ENCODE measurements around the gene PRR19.

The PRR19 gene

DNA sequence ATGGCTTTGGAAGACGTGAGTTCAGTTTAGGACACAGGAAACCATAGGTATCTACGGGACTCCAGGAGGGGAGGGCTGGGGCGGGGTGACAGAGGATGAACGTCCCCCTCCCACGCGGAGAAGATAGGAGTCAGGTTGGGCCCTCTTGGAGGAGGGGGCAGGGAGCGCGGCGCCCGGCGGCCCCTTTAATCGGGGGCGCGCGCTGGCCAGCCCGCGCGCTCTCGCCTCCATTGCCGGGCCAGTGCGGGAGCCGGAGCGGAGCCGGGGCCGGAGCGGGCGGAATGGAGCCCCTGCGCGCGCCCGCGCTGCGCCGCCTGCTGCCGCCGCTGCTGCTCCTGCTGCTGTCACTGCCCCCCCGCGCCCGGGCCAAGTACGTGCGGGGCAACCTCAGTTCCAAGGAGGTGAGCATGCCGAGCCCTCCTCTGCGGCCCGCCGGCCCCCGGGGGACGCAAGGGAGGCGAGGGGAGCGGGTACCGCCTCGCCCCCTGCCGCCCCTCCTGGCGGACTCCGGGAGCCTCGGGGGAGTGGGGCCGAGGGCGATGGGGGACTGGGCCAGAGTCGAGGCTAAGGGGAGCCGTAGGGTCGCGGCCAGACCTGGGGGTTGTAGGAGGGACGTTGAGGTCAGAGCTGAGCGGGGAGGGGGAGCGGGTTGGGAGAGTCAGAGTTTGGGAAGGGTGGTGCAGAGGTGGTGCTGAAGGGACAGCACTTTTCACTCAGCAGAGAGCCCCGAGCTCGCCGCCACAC lies 11.3 kb downstream of the PRR19 start, which contains the start of gene TMEM145:
Gene TMEM145, plus strand, starts transcription at position 214 of the 744 bp plus-strand sequence. Its CDS starts 68 bp downstream, at position 282.
- no peaks in the 10 kb centered on the region for H3K9me3 ChIP-seq (ENCODE audit: control insufficient read depth, insufficient read depth, low read length)
- H3K36me3 ChIP-seq (ENCODE audit: insufficient read depth, low read length) = no peaks in the 10 kb centered on the region
- no peaks in the 10 kb centered on the region for H3K4me1 ChIP-seq (ENCODE audit: insufficient read depth, low read length)
- peak within 1 kb of the TSS; percentile 88 for H3K9ac ChIP-seq (ENCODE audit: low read depth, low read length)

DNA sequence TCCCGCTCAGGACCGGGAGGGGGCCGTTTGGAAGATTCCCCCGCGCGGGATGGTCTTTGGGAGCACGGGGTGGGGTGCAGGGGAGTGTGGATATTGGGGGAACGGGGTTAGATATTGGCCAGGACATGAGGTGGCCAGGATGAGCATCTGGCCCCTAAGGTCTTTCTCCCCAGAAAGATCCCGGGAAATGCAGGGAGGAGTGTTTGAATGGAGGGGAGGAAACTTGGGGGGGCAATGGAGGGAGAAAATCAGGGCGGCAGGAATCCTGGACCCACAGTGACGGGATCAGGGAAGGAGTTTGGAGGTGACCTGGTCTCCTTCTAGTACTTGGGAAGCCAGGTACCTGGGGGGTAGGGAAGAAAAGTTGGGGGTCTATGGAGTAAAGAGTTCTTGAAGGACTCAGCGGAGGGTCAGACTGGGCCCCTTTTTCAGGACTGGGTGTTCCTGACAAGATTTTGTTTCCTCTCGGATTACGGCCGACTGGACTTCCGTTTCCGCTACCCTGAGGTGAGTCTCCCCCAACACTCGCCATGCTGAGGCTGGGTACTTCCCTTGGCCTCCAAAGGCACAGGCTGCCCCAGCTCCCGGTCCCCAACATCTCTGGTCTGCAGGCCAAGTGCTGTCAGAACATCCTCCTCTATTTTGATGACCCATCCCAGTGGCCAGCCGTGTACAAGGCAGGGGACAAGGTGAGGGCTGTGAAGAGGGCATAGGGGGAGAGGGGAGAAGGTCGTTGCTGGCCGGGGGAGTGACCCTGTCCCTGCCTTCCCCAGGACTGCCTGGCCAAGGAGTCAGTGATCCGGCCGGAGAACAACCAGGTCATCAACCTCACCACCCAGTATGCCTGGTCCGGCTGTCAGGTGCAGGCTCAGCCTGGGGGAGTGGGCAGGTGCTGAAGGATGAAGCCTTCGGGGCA lies 12.2 kb downstream of the PRR19 start:
- Histone ChIP-seq H3K9me3 (ENCODE audit: control insufficient read depth, insufficient read depth, low read length) (no peaks in the 10 kb centered on the region), H3K9ac (ENCODE audit: low read depth, low read length) (peak overlapping the region; percentile 88; the same call in 1 of the 2 replicates), H3K4me1 (ENCODE audit: insufficient read depth, low read length) (no peaks in the 10 kb centered on the region), H3K36me3 (ENCODE audit: insufficient read depth, low read length) (no peaks in the 10 kb centered on the region)

DNA sequence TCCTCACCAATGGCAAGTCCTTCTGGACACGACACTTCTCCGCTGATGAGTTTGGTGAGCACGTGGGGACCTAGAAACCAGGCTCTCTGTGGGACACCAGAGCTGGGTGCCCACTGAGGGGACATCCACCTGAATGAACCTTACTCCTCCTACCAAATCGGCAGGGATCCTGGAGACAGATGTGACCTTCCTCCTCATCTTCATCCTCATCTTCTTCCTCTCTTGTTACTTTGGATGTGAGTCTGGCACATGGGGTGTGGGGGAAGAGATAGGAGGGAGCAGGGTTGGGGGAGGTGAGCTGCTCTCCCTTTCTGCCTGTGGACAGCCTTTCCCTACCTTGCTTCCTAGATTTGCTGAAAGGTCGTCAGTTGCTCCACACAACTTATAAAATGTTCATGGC lies 13.1 kb downstream of the PRR19 start:
- no peaks in the 10 kb centered on the region for H3K36me3 ChIP-seq (ENCODE audit: insufficient read depth, low read length)

DNA sequence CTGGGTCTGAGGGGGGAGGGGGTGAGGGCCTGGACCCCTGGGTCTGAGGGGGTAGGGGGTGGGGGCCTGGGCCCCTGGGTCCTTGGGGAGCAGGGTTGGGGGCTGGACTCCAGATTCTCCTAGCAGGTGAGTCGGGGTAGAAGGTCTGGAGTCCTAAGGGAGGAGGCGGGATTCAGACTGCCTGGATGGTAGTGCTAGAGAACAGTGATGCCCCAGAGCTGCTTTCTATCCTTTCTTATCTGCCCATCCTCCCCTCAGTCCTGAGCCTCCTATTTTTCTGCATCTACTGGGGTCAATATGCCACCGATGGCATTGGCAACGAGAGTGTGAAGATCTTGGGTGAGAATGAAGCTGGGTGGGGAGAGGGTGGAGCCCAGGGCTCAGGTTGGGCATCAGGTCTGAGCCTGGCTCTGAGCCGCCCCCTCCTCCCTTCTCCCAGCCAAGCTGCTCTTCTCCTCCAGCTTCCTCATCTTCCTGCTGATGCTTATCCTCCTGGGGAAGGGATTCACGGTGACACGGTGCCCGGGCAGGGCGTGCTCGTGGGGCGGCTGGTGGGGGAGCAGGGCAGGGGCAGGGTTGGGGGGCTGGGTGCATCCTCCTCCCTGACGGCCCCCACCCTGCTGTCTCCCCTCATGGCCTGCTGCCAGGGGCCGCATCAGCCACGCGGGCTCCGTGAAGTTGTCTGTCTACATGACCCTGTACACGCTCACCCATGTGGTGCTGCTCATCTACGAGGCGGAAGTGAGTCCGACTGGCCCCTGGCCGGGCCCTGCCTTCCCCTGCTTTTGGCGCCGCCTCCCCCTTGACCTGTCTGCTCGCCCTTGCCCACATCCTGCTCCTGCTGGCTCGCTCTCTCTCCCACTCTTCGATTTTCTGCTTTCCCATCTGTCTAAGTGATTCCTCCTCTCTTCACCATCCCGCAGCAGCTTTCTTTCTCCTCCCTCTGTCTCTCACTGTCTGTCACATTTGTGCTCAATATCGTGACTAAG lies 14.6 kb downstream of the PRR19 start:
- no peaks in the 10 kb centered on the region for H3K36me3 ChIP-seq (ENCODE audit: insufficient read depth, low read length)
- H3K9me3 ChIP-seq (ENCODE audit: control insufficient read depth, insufficient read depth, low read length) = no peaks in the 10 kb centered on the region
- H3K9ac ChIP-seq (ENCODE audit: low read depth, low read length) = no peak overlapping the region
- no peaks in the 10 kb centered on the region for H3K4me1 ChIP-seq (ENCODE audit: insufficient read depth, low read length)

More for the DNA sequence above, 13.1 kb downstream of the PRR19 start:
- Histone ChIP-seq H3K4me1 (ENCODE audit: insufficient read depth, low read length) (no peaks in the 10 kb centered on the region), H3K9ac (ENCODE audit: low read depth, low read length) (no peak overlapping the region), H3K9me3 (ENCODE audit: control insufficient read depth, insufficient read depth, low read length) (no peaks in the 10 kb centered on the region)

DNA sequence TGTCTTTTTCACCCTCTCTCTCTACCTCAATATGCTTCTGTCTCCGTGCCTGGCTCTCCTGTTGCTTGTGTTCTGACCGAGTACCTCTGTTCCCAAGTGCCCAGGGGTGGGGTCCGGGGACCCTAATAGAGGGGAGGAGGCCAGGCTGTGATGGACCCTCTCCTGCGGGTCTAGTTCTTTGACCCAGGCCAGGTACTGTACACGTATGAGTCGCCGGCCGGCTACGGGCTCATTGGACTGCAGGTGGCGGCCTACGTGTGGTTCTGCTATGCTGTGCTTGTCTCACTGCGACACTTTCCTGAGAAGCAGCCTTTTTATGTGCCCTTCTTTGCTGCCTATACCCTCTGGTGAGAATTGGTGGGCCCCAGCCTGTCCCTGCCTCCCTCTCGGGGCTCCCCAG lies 15.6 kb downstream of the PRR19 start:
- H3K4me1 ChIP-seq (ENCODE audit: insufficient read depth, low read length) = no peaks in the 10 kb centered on the region
- H3K9me3 ChIP-seq (ENCODE audit: control insufficient read depth, insufficient read depth, low read length) = no peaks in the 10 kb centered on the region
- H3K36me3 ChIP-seq (ENCODE audit: insufficient read depth, low read length) = no peaks in the 10 kb centered on the region
- no peak overlapping the region for H3K9ac ChIP-seq (ENCODE audit: low read depth, low read length)

DNA sequence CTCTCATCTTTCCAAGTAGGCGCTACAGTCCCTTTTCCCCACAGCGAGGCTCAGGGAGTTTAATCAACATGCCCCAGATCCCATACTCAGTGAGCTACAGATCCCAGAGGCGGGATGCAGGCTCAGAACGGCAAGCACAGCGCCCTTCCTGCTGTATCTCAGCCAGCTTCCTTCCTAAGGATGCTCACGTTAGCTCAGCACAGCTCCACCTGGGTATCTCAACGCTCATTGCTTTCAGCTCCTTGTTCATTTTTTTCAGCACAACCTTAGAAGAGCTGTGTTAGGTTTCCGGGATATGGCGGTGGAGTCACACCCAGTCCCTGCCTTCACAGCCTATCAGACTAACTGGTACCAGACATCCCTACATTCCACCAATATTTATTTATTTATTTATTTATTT lies 20.4 kb downstream of the PRR19 start:
- no peak overlapping the region for H3K9ac ChIP-seq (ENCODE audit: low read depth, low read length)
- H3K36me3 ChIP-seq (ENCODE audit: insufficient read depth, low read length) = no peaks in the 10 kb centered on the region
- H3K4me1 ChIP-seq (ENCODE audit: insufficient read depth, low read length) = no peaks in the 10 kb centered on the region; the same call in 1 of the 2 replicates
- H3K9me3 ChIP-seq (ENCODE audit: control insufficient read depth, insufficient read depth, low read length) = no peaks in the 10 kb centered on the region

DNA sequence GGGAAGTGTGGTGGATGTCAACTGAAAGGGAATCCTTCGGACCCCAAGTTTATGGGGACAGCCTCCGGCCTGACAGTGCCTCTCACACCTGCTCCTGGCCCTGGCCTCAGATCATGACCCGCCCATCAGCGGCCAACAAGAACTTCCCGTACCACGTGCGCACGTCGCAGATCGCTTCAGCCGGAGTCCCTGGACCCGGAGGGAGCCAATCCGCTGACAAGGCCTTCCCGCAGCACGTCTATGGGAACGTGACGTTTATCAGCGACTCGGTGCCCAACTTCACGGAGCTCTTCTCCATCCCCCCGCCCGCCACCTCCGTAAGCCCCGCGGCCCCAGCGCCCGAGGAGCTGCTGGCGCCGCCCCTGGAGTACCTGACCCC lies 21.5 kb downstream of the PRR19 start:
- no peaks in the 10 kb centered on the region for H3K36me3 ChIP-seq (ENCODE audit: insufficient read depth, low read length)
- H3K9ac ChIP-seq (ENCODE audit: low read depth, low read length) = peak overlapping the region; percentile 63; the same call in 1 of the 2 replicates
- H3K9me3 ChIP-seq (ENCODE audit: control insufficient read depth, insufficient read depth, low read length) = no peaks in the 10 kb centered on the region
- no peaks in the 10 kb centered on the region; the same call in 1 of the 2 replicates for H3K4me1 ChIP-seq (ENCODE audit: insufficient read depth, low read length)

DNA sequence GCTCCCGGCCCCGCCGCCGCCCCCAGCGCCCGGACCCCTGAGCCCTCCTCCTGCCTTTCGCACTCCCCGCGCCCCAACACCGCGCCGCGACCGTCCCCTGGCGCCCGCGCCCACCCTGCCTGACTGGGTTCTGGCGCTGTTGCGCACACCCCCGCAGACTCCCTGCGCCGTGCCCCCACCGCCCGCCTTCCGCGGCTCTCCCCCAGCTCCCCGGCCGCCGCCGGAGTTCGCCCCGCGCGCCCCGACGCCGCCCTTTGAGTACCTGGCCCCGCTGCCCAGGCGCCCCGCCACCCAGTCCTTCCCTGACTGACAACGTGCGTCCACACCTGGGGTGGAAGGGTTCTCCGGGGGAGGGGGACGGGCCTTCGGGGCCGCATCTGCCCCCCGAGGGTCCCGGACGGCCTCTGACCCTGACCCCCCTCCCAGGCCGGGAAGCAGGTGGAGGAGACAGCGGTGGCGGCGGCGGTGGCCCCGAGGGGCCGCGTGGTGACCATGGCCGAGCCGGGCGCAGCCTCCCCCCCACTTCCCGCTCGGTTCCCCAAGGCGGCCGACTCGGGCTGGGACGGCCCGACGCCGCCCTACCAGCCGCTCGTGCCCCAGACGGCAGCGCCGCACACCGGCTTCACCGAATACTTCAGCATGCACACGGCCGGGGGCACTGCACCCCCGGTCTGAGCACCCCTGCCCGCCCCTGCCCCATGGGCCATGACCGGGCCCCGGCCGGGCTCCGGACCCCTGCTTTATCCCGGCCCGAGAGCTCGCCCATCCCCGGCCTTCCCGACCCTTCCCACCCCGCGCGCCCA lies 22.1 kb downstream of the PRR19 start:
- Histone ChIP-seq H3K9me3 (ENCODE audit: control insufficient read depth, insufficient read depth, low read length) (no peaks in the 10 kb centered on the region), H3K4me1 (ENCODE audit: insufficient read depth, low read length) (no peaks in the 10 kb centered on the region; the same call in 1 of the 2 replicates), H3K36me3 (ENCODE audit: insufficient read depth, low read length) (no peaks in the 10 kb centered on the region), H3K9ac (ENCODE audit: low read depth, low read length) (peak overlapping the region; percentile 63; the same call in 1 of the 2 replicates)

DNA sequence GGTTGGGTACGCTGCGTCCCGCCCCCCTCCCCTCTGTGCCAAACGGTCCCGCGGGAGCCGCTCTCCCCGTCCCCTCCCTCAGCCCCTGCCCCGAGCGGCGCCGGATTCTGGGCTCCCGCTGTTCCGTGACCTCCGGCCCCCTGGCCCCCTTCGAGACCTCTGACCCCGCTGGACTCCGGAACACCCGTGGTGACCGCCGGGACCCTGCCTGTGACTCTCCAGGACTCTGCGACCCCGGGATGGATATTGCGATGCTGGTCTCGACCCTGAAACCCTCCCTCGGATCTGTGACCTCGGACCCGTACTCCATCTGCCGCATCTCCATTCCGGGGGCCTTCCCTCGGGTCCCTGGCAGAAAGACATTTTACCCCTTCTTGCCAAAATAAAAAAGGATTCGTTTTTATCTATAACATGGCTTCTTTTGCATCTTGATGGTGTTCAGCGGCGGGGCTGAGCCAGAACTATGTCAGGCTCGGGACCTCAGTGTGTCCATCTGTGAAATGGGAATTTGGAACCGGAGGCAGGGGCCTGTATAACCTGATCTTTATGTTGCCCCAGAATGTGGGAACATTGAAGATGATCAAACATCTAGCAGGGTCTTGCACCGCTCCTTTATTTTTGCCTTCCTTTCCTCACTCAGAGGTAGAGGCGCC lies 22.8 kb downstream of the PRR19 start:
- peak overlapping the region; percentile 63 for H3K9ac ChIP-seq (ENCODE audit: low read depth, low read length)
- H3K9me3 ChIP-seq (ENCODE audit: control insufficient read depth, insufficient read depth, low read length) = no peaks in the 10 kb centered on the region
- no peaks in the 10 kb centered on the region for H3K36me3 ChIP-seq (ENCODE audit: insufficient read depth, low read length)
- H3K4me1 ChIP-seq (ENCODE audit: insufficient read depth, low read length) = no peaks in the 10 kb centered on the region; the same call in 1 of the 2 replicates

DNA sequence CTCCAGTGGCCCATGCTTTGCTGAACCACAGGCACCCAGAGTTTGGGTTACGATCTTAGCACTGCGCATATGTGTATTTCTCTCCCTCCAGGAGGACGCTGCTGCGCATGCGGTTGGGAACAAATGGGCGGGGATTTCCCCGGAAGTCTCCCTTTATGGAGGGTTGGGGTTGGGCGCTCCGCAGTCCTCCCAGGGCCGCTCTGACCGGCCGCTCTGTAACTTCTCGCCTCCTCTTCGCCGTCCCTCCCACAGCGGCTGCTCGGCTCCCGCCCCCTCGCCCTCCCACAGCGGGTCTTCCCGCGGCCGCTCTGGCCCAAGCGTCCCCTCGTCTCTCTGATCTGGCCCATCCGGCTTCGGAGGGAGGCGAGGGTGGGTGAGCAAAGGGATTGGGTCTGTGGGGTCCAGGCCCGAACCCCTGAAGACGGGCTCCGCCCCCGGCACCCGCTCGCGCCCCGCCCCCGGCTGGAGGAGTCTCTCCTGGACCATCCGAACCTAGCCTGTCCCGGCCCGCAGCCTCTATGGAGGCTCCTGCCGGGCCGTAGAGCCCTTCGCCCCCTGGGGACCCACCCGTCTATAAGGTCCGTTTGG lies 23.5 kb downstream of the PRR19 start, which contains the start of gene MEGF8:
Gene MEGF8, plus strand, starts transcription at position 328 of the 588 bp plus-strand sequence. CDS start 609 bp downstream, outside the sequence.
- no peaks in the 10 kb centered on the region for H3K36me3 ChIP-seq (ENCODE audit: insufficient read depth, low read length)
- H3K4me1 ChIP-seq (ENCODE audit: insufficient read depth, low read length) = no peaks in the 10 kb centered on the region; the same call in 1 of the 2 replicates
- no peaks in the 10 kb centered on the region for H3K9me3 ChIP-seq (ENCODE audit: control insufficient read depth, insufficient read depth, low read length)
- H3K9ac ChIP-seq (ENCODE audit: low read depth, low read length) = peak within 1 kb of the TSS; percentile 84

DNA sequence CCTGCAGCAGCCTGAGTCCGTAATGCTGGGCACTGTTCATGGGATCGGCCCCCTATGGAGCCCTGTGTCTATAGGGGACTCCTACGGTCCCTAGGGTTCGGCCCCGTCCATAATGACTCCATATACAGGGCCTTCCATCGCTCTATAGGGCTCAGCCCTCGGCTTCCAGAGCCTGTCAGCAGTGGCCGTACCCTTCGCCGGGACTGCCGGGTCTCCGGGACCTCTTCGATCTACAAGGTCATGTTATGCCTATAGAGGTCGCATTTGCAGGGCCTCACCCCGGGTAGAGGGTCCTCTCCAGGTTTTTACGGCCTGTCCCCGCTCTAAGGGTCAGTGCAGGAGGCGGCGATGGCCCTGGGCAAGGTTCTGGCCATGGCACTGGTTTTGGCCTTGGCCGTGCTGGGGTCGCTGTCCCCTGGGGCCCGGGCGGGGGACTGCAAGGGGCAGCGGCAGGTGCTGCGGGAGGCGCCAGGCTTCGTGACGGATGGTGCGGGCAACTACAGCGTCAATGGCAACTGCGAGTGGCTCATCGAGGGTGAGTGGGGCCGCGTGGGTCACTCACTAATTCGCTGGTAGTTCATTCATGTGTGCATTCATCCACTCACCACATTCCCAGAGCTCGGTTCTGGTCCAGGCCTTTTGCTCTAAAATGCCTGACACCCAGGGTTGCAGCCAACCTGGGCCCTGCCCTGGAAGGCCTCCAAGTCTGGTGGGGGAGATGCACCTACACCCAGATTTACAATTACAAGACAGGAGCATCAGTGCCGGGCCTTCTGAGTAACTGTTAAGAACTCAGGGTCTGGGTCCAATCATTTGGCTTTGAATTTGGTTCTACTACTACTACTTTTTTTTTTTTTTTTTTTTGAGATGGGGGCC lies 24.2 kb downstream of the PRR19 start:
- Histone ChIP-seq H3K36me3 (ENCODE audit: insufficient read depth, low read length) (no peaks in the 10 kb centered on the region), H3K9me3 (ENCODE audit: control insufficient read depth, insufficient read depth, low read length) (no peaks in the 10 kb centered on the region), H3K9ac (ENCODE audit: low read depth, low read length) (peak overlapping the region; percentile 84), H3K4me1 (ENCODE audit: insufficient read depth, low read length) (no peaks in the 10 kb centered on the region; the same call in 1 of the 2 replicates)

DNA sequence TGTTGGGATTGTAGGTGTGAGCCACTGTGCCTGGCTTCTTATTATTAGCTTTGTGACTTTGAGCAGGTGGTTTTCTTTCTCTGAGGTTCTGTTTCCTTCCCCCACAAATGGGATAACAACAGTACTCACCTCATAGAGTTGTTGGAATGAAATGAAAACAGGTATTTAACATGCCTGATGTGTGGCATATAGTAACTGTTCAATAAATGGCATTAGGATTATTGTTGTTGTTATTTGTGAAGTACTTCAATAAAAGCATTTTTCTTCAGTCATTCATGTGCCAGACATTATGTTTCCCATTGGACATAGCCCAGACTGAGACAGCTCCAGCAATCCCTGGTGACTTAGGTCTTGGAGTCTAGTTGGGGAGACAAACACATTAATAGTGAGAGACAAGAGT lies 25.0 kb downstream of the PRR19 start:
- Histone ChIP-seq H3K9me3 (ENCODE audit: control insufficient read depth, insufficient read depth, low read length) (no peaks in the 10 kb centered on the region), H3K4me1 (ENCODE audit: insufficient read depth, low read length) (no peaks in the 10 kb centered on the region; the same call in 1 of the 2 replicates), H3K36me3 (ENCODE audit: insufficient read depth, low read length) (no peaks in the 10 kb centered on the region), H3K9ac (ENCODE audit: low read depth, low read length) (no peak overlapping the region)
